ENCODE results near the gene HINT1.

DNA sequence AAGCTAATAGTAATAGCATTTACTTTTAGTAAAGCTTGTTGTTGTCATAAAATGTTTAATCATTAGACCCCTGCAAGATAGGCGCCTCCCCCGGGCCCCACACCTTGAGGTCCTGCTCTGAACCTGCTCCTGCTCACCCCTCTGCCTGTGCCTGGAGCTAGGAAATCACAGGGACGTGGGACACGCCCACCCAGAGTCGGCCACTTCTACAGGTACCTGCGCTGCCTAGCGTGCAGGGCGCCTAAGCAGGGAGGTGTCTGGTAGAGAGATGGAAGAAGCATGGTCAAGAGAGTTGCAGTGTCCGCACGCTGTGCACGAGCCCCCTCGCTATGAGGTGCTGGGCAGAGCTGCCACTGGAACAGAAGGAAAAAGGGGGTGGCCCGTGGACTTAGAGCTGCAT lies 52.6 kb downstream of the HINT1 start:
- TF ChIP-seq POLR2A (IDR thresholded peaks at IDR 0.05) = no peak
- TF ChIP-seq, protein P1, sequence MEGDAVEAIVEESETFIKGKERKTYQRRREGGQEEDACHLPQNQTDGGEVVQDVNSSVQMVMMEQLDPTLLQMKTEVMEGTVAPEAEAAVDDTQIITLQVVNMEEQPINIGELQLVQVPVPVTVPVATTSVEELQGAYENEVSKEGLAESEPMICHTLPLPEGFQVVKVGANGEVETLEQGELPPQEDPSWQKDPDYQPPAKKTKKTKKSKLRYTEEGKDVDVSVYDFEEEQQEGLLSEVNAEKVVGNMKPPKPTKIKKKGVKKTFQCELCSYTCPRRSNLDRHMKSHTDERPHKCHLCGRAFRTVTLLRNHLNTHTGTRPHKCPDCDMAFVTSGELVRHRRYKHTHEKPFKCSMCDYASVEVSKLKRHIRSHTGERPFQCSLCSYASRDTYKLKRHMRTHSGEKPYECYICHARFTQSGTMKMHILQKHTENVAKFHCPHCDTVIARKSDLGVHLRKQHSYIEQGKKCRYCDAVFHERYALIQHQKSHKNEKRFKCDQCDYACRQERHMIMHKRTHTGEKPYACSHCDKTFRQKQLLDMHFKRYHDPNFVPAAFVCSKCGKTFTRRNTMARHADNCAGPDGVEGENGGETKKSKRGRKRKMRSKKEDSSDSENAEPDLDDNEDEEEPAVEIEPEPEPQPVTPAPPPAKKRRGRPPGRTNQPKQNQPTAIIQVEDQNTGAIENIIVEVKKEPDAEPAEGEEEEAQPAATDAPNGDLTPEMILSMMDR (IDR thresholded peaks at IDR 0.05) = no peak
